NT2/D1 (cell line): ENCODE data around the gene IGF2BP1.

ENCODE experiments used
- SUZ12 ChIP-seq: IDR thresholded peaks from 2 replicates; pipeline ENCODE4 v1.6.1; 2011; ENCODE audit not compliant: insufficient read length, insufficient read depth; ENCODE audit errors: extremely low read depth
- YY1 ChIP-seq: IDR thresholded peaks from 2 replicates; pipeline ENCODE4 v1.6.1; 2011; ENCODE audit not compliant: insufficient read length, insufficient read depth
- ZNF274 ChIP-seq: IDR thresholded peaks from 2 replicates; pipeline ENCODE4 v1.6.1; 2011; ENCODE audit warnings: mild to moderate bottlenecking, low read depth, low read length

DNA sequence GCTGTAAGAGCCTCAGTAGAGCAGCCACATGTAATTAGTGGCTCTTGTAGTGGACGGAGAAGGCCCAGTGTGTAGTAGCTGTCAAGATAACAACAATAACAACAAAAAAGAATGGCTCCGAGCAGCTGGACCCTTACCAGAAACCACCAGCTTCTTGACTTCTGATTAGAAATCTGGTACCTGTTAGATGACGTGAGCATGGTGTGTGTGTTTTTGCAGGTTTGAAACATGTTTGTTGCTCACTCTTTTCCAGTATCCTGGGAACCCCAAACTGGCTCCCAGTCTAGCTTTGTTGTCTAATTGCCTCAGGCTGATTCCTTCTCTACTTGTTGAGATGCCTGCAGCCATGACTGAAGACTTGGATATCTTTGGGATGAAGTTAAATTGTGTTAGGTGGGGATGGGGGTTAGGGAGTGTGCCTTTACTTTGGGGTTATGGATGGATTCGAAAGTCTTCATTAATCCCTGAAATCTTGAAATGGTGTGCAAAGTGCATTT is 21.0 kb downstream of the IGF2BP1 start:
- TF ChIP-seq YY1 (no peak), ZNF274 (no peak), SUZ12 (no peak)
